Fibroblast of skin of scalp (primary cell): ENCODE measurements around the gene SOBP.

Source experiments
- DNase-seq: peaks from one replicate; pipeline ENCODE4 v3.0.0-alpha.2; 2013

Gene SOBP

DNA sequence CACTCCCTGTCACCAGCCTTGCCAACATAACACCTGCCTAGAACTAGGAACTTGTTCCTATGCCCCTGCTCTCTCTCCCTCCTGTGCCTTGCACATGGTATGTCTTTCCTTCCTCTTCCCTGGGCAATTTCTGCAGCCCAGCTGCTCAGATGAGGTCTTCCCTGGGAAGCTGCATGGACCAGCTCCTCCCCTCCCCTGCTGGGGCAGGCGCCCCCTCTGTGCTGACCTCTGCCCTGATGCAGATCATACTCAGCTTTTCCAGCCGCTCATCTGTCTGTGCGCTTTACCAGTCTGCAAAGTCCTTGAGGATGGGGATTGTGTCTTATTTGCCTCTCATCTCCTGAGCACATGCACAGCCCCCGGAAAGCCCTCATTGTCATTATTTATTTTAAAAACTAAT, 172.4 kb downstream of the SOBP start:
- no peak for DNase-seq

- DNase-seq: no peak
These were observed 173.4 kb downstream of the SOBP start for GRCh38 chr6:107663308-107663707.

DNA sequence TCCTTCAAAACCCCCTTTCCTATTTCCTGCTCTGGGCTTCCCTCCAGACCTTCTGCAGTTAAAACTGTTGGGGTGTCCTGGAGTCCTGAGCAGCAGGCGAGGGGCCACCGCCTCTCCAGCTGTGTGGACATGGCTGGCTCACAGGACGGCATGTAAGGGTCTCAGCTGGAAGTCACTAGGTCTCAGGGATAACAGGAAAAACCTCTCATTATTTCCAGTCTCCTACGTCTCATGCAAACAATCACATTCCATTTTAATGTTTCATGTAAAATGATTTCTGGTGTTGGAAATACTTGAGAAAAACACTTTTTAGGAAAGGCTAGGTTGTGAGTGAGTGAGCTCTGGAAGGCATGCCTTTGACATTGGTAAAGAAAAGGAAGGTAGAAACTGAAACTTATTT, 175.5 kb downstream of the SOBP start:
- DNase-seq: peak; percentile 62

DNA sequence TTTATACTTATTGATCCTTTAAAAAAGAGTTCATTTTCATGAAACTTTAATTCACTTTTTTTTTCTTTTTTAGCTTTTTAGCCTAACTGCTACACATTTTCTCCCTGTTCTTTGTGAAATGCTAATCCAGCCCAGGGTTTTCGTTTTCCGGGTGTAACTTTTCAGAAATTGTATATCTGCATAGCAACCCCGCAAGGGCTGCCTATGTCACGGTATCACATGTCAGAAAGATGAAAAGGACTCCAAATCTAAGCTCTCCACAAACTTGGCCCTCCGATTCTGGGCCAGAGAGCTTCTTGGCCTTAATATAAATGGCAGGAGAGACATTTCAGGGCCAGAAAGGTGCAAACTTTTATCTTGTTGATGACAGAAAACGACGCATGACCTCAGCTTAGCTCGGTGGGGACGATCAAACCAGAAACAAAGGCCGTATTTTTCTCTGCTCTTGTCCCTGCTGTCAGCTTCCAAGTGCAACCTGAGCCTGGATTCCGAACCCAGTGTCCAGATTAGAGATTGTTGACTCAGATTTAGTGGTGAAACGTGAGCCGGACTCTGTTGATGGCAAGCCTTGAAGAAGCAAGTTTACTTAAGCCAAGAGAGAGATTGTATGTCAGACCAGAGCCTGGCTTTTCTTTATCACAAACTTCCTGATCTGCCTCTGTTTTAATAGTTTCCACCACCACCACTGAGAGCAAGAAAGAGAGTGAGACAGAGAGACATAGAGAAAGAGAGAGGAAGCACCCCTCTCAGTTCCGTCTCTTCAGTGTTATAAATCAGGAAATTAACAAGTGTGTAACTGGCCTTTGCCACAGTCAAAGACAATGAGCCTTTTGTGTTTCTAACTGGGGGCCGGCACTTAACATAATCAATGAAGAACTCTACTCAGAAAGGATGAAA, 176.4 kb downstream of the SOBP start:
- no peak for DNase-seq

- DNase-seq: no peak
These were observed 177.2 kb downstream of the SOBP start for GRCh38 chr6:107666981-107667601.

DNA sequence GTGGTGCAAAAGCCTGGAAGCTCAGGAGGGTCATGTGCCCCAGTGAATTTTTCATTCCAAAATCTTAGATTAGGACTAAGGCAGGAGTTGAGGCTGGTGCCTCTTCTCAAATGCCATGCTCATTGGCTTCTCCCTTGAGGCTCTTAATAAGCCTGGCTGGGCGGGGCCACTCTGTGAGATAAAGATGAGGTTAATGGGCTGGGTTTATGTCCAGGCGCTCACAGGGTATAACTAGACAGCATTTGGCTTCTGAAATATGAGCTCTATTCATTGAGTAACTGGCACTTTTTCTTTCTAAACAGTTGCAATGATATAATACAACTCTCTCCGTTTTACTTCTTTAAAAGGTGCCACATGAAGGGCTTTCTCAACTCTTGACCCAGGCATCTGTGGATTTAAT, 177.9 kb downstream of the SOBP start:
- DNase-seq: no peak

- no peak for DNase-seq
These were observed 179.0 kb downstream of the SOBP start for GRCh38 chr6:107668743-107669474.

DNA sequence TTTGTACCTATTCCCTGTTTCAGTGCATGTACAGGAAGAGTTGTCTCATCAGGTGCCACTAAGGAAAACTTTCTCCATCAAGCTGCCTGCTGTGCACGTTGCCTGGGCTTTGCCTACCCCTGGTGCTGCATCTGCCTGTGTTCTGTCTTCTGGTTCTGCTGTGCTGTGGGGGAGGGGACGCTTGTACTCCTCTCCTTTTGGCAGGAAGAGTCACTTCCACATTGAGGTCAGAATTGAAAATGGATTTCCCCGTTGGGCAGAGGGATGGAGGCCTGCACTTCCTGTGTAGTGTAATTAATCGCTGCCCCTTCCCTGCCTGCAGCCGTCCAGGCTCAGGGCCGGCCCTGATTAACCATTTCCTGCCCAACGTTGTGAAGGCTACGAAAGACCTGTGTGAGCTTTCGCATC, 180.9 kb downstream of the SOBP start:
- peak; percentile 42 for DNase-seq

- no peak for DNase-seq
These were observed 183.2 kb downstream of the SOBP start for GRCh38 chr6:107673076-107673494.

DNA sequence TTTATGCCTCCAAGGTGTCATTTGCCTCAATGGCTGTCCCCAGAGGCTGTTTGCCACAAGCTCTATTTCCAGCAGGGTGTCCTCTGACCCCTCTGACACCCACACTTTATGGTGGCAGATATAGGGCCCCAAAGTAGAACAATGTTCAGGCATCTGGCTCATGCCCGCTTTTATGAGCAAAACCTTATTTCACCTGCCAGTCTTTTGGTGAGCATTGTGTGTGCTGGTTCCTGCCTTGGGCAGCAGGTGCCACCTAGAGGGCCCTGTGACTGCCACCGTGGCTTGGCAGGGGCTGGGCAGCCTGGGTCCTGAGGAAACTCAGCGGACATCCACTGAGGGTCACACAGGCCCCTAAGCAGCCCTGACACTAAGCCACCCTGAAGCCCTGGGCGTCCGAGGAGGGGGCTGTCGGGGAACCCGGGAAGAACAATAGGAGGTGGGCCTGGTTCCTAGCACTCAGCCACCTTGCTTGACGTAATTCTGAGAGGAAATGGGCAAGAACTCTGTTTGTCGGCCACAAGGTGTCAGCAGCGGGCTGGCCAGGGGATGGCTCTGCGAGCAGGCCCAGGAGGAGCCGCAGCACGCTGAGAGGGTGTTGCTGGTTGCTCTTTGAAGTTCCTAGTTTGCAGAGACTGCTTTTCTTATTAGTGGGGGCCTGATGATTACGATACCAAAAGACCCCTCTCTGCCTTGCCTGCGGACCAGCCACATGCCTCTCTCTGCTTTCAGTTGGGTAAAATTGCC, 185.2 kb downstream of the SOBP start:
- DNase-seq: peak; percentile 86

GRCh38 chr6:107676042-107676441, 186.1 kb downstream of the SOBP start:
- DNase-seq: peak; percentile 60

DNA sequence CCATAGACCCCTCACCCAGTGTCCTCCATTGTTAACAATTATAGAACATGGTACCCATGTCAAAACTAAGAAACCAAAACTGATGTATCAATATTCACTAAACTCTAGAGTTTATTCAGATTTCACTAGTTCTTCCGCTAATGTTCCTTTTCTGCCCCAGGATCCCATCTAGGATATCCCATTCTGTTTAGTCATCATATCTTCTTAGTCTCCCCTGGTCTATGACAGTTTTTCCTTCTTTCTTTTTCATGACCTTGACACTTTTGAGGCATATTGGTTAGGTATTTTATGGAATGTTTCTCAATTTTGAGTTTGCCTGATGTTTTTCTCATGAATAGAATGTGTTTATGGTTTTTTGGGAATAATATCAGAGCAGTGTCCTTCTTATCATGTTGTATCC, 187.5 kb downstream of the SOBP start:
- no peak for DNase-seq

- peak; percentile 83 for DNase-seq
These were observed 189.5 kb downstream of the SOBP start for GRCh38 chr6:107679457-107679856.

DNA sequence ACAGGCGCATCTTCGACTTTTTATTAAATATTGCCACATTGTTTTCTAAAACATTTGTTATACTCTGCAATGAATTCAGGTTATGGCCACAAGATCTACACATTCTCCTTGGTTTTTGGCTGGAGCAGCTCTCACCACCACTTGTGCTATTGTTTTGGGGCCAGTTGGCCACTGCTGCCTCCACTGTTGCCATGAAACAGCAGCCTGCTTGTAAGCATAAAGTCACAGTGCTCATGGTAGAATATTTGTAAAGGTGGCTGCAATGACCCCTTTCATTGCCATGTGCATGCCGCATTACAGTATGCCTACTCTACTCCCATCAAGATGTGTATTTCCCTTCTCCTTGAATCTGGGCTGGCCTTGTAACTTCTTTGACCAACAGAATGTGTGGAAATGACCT, 192.8 kb downstream of the SOBP start:
- DNase-seq: no peak

DNA sequence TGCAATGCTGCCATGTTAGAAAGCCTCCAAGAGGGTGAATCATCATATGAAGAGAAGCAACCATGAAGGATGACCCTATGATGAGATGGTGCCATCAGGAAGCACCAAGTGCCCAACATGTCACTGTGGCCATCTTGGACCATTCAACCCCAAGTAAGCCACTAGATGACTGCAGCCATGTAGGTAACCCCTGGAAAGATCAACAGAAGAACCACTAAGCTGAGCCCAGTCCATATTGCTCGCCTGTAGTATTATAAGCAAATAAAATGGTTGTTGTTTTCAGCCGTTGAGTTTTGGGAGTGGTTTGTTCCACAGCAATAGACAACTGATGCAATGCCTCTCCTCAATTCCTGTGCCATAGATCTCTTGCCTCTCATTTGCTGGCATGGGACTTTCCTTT, 193.3 kb downstream of the SOBP start:
- DNase-seq: no peak

- no peak for DNase-seq
These were observed 195.1 kb downstream of the SOBP start for GRCh38 chr6:107684996-107685395.

DNA sequence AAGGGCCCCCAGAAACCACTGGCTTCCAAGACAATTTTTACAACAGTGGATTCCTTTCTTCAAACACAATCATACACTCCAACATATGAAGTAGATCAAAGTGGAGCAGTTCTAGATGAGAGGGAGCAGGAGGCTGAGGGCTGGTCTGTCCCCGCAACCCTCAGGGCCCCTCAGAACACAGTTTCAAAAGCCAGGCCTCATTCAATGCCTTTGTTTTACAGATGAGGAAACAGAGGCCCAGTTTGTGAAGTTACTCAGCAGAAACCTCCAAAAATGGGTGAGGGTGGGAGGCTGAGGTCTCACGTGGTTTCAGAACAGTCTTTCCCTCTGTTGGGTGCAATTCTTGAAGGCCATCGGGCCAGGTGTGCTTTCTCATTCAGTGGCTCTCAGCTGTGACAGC, 199.3 kb downstream of the SOBP start:
- no peak for DNase-seq

GRCh38 chr6:107689951-107690642, 200.2 kb downstream of the SOBP start:
- peak; percentile 56 for DNase-seq

DNA sequence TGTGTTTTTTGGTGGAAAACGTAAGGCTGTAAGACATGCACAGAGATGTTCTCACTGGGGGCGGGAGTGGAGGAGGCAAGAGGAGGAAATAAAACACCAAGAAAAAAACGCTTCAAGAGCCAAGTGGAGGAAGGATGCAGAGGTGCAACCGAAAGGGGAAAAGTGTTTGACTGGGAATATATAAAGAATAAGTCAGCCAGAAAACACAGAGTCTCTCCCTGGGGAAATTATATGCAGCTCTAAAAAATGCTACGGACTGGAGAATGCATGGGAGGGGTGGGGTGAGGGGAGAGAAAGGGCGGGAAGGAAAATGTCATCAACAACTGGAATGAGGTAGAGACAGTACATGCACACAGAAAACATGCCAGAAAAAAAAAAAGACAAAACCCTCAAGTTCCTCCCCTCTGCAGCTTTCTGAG, 200.7 kb downstream of the SOBP start:
- peak; percentile 97 for DNase-seq

DNA sequence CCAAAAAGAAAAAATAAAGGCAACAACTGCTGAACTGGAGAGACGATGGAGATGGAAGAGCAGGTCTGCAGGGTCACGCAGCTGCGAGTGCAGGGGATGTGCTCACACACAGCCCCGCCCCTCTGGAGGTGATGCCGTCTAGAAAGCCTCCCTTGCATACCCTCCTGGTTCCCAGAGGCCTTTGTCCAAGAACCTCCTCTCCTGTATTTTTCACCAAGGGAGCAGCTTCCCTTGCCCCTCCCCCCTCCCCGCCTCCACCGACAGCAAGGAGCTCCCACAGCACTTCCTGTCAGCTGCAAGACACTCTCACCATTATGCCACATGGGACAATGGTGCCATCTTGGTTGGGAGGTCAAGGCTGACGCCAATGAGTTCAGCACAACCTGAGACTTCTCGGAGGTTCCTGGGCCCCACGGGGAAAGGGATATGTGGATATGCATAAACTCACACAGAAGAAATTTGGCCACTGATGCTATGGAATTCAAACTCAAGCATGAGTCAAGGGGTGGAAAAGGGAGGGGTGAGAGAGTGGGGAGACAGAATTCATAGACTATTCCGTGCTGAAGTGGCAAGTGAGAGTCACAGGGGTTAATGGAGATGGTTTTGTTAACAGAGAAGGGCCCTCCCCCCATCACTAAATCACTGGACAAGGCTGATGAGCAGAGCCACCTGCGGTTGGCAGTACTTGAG, 201.3 kb downstream of the SOBP start:
- DNase-seq: peak; percentile 98

DNA sequence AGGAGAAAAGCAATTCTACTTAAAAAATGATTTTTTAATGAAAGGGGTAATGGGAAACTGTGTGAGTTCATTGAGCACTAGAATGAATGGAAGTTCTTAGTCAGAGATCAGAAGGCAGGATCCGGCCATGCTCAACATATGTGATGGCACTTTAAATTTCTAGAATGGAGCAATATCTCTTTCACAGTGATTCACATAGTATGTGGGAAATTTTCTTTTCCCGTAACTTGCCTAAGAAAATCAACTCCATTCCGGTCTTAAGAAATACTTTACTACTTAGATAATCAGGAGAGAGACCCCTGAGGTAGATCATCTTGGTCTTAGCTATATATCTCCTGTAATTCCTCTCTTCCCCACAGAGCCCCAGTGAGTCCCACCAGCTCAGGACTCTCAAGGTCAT, 202.4 kb downstream of the SOBP start:
- peak; percentile 81 for DNase-seq
